ENCODE measurements around the gene TBC1D5.

DNA sequence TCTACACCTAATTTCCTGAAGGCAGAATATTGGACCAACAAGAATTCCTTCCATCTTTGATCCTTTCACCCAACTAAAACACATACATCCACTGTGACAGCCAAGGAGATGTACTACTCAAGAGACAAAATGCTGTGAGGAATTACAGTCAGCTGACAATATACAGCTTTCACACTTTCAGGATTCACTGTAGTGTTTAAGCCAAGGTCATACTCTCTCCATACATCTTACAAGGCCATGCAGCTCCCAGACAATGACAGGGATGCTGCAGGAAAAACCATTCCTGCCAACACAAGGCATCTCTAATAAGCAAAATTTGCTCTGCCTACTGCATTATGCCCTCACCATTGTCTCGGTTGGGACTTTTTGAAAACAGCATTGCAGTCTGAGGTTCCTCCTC lies 170.7 kb downstream of the TBC1D5 start:
- TF ChIP-seq, protein P1, sequence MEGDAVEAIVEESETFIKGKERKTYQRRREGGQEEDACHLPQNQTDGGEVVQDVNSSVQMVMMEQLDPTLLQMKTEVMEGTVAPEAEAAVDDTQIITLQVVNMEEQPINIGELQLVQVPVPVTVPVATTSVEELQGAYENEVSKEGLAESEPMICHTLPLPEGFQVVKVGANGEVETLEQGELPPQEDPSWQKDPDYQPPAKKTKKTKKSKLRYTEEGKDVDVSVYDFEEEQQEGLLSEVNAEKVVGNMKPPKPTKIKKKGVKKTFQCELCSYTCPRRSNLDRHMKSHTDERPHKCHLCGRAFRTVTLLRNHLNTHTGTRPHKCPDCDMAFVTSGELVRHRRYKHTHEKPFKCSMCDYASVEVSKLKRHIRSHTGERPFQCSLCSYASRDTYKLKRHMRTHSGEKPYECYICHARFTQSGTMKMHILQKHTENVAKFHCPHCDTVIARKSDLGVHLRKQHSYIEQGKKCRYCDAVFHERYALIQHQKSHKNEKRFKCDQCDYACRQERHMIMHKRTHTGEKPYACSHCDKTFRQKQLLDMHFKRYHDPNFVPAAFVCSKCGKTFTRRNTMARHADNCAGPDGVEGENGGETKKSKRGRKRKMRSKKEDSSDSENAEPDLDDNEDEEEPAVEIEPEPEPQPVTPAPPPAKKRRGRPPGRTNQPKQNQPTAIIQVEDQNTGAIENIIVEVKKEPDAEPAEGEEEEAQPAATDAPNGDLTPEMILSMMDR (IDR thresholded peaks at IDR 0.05) = no peak
- no peak for TF ChIP-seq EZH2 (IDR thresholded peaks at IDR 0.05; ENCODE audit: borderline replicate concordance, insufficient read depth, low read depth, low read length, poor library complexity, severe bottlenecking)

All from B cell (primary cell).